ENCODE measurements around the gene PNMA8B.

PNMA8B gene

DNA sequence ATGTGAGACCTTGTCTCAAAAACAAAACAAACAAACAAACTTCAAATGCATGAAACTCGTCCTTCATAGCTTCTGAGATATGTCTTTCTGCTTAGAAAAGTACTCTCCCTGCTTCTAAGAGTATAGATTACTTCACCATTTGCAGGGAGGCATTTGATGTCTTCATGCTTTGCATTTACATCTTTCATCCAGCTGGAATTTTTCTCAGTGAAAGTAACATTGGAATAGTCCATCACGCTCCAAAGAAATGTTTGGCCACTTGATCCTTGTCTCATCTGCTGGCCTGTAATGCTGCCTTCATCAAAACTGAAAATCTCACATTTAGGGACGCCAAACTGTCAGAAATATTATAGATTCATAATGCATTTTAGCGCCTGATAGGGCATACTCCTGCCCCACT lies 43.5 kb downstream of the PNMA8B start:
- DNase-seq = no peak

DNA sequence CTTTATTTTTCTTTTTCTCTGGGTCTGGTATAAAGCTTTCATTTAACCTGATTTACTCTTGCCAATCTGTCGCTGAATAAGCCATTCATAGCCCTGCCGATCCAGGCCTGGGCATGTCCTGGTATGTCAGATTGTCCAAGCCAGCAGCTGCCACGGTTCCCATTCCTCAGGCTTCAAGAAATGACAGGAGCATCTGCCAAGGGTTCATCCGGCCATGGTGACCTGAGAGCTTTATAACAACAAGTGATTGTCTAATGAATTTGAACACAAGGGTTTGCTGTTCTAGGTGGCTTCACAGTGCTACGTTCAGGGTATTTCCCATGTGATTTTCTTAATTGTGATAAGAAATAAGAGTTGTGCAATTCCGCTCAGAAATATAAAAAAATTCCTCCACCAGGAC lies 44.3 kb downstream of the PNMA8B start:
- DNase-seq = no peak

DNA sequence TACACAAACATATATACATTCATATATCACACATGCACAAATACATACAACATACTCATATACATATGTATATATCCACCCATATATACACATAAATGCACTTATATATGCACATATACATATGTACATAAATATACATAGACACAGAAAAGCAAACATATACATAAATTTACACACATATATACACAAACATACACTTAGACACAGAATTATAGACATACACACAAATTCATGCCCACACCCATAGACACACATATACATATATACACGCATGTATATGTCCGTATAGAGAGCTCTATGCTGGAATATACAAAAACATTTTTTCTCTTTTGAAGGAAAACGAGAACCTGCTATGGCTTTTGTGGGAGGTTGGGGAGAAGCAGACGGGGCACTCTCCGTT lies 44.9 kb downstream of the PNMA8B start:
- DNase-seq = no peak

DNA sequence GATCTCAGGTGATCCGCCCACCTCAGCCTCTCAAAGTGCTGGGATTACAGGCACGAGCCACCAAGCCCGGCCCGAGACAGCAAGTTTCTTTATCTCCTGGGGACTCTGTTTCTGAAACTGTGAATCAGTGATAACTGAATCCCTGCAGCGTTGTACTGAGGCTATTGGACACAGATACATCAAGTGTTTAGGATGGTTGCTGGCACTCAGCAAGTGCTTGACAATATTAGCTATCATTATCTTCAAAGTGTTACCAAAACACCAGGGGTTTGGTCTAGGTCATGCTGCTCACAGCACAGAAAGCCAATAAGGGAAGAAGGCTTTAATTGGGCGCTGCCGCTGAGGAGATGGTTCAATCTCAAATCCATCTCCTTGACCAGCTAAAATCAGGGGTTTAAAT lies 46.4 kb downstream of the PNMA8B start:
- DNase-seq = no peak

DNA sequence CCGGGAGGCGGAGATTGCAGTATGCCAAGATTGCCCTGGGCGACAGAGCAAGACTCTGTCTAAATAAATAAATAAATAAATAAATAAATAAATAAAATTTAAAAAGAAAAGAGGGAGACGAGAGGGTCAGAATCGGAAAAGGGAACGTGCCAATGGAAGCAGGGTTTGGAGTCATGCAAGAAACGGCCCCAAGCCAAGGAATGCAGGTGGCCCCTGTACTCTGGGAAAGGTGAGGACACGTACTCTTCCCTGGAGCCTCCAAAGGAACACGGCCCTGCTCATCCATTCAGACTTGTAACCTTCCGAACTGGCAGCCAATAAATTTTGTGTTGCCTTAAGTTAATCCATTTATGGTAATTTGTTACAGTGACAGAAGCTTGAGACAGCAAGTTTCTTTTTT lies 47.1 kb downstream of the PNMA8B start:
- no peak for DNase-seq

DNA sequence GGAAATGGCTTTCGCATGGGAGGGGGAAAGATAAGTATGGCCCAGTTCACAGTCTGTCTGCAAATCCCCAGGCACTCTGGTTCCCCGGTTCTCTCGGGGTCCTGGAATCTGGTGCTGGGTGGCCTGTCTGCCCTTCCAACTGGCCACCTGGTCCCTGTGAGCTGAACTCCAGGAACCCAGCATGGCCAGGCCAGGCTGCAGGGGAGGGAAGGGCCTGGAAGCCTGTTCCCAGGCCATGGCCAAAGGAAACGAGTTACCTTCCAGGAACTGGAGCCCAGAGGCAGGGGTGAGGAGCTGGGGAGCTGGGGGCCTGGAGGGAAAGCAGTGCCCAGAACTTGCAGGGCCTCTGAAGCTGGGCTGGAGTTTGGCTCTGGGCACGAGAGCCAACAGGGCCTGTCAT lies 47.8 kb downstream of the PNMA8B start:
- DNase-seq = no peak

DNA sequence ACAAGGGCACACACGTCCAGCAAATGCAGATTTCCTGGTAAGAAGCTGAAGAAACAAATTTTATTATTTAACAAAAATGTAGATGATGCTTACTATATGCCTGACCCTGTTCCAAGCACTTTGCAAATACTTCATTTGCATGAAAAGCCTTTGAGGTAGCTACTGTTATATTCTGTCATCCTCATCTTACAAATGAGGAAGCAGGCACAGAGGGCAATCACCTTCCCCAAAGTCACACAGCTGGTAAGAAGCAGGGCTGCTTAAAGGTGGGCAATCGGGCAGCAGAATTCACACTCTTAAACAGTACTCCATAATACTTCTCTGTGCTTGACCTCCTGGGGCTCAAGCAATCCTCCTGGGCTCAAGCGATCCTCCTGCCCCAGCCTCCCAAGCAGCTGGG lies 48.7 kb downstream of the PNMA8B start:
- no peak for DNase-seq

DNA sequence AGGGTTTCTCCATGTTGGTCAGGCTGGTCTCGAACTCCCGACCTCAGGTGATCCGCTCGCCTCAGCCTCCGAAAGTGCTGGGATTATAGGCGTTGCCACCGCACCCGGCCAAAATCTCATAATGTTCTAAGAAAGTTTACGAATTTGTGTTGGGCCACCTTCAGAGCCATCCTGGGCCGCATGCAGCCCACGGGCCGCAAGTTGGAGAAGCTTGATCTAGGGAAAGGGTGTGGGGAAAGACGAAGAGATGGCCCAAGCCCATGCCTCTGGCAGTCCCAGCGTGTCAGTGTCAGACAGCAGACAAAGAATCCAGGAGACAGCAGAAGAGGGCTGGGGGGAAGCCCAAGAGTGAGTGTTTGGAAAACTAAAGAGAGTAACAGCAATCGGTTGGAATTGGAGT lies 49.6 kb downstream of the PNMA8B start:
- DNase-seq = no peak

DNA sequence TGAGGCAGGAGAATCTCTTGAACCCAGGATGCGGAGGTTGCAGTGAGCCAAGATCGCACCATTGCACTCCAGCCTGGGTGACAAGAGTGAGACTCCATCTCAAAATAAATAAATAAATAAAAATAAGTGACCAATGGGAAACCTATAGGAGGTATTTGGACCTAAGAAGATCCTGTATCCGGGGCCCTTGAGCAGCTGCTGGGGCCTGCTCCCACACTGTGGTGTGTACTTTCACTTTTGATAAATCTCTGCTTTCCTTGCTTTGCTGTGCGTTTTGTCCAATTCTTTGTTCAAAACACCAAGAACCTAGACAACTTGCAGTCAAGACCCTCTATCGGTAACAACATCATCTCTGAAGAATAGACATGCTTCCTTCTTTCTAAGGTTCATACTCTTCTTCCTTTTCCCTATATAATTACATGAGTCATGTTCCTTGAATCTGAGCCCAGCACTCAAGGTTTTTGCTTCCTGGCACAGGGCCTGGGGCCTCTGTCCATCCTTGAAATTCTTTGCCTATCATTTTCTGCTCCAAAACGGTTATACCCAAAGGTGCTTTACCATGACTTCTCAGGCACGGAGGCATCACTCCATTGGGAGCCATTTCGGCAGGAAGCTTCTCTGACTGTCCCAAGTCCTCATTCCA lies 52.7 kb downstream of the PNMA8B start:
- no peak for DNase-seq

DNA sequence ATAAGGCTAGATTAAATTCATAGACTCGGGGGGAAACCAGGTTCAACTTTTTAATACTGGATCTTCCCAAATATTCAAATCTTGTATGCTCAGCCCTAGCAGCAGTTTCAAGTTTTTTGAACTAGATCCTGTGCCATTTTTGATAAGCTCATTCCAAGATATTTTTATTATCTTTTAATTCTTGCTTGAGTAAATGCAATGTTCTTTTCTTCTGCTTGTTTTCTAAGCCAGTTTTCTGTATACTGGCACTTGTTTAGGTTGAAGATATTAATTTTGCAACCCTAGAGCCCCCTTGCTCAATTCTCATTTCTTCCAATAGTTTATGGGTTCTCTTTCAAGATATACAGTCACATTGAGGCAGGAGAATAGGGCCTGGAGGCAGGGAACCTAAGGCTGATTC lies 53.8 kb downstream of the PNMA8B start:
- DNase-seq = no peak
